HepG2 (cell line): ENCODE measurements around the gene ADI1. TPM values are rescaled to one million over a fixed set of nuclear protein-coding genes. Genes with fewer than 3 reads are reported as not detected.

ENCODE experiments used
- ATAC-seq: fragments of 200-7000 bp; cut with Tn5 transposase; 3 replicates; pipeline ENCODE4 v1.9.1; 2020; ENCODE audit warnings: mild to moderate bottlenecking, moderate library complexity
- BruUV-seq: library from RNA; stranded (reverse); fragments of 400-500 nt; replicated peaks from 2 replicates; lab custom pipeline; 2021; lab: Mats Ljungman, UMichigan
- CTCF ChIA-PET: fragments of 300-600 bp; formaldehyde crosslinking; extraction: SDS; loops from one replicate; lab custom pipeline; 2021; ENCODE audit warnings: low total read pairs, inconsistent platforms, low intra/inter-chr PET ratio; lab: Yijun Ruan, JAX
- POLR2A ChIA-PET: fragments of 350-600 bp; sonication (Branson Sonifier 250); formaldehyde crosslinking; loops from one replicate; lab custom pipeline; 2020; ENCODE audit warnings: antibody characterized with exemption, inconsistent platforms; lab: Yijun Ruan, JAX
- DNase-seq: peaks from one replicate; pipeline ENCODE4 v3.0.0-alpha.2; 2015; ENCODE audit warnings: low spot score
- FAIRE-seq: peaks from 3 replicates; lab custom pipeline; 2011; peaks lifted over from hg19 to GRCh38; lab: Jason Lieb, UNC
- H2AFZ ChIP-seq: one replicate; pipeline ENCODE4 v1.6.1; 2011; ENCODE audit warnings: low read length, inconsistent platforms
- H3K27ac ChIP-seq: fragments of 300-600 bp; 3 replicates; pipeline ENCODE4 v1.8.0; 2011; ENCODE audit warnings: mixed run types, mild to moderate bottlenecking, mixed read lengths, low read length, inconsistent platforms; ENCODE audit not compliant: insufficient read depth; ENCODE audit errors: extremely low read length
- H3K27me3 ChIP-seq, 2 experiments: fragments of 200-600 bp in 1 of 2; 2 replicates in 1 of 2; 3 replicates in 1 of 2; pipeline versions ENCODE4 v1.6.0 to v1.8.0; 2011; ENCODE audit warnings: low read length in 2 of 2, mild to moderate bottlenecking in 2 of 2, moderate library complexity in 2 of 2, inconsistent platforms in 1 of 2; ENCODE audit not compliant: insufficient read depth in 2 of 2, control insufficient read depth in 1 of 2
- H3K36me3 ChIP-seq, 2 experiments: fragments of 200-600 bp in 1 of 2; replicated peaks in 1 of 2; 2 replicates in 1 of 2; 3 replicates in 1 of 2; pipeline versions ENCODE4 v1.5.1 to v1.8.0; 2011; ENCODE audit warnings: low read length in 2 of 2, inconsistent platforms in 1 of 2; ENCODE audit not compliant: insufficient read depth in 2 of 2, control insufficient read depth in 1 of 2
- H3K4me1 ChIP-seq: 2 replicates; pipeline ENCODE4 v1.5.1; 2012; ENCODE audit warnings: low read length, inconsistent platforms; ENCODE audit not compliant: insufficient read depth
- H3K4me2 ChIP-seq: 2 replicates; pipeline ENCODE4 v1.6.0; 2011; ENCODE audit warnings: low read depth, low read length, inconsistent platforms
- H3K4me3 ChIP-seq, 3 experiments: fragments of 200-600 bp in 1 of 3; sonication (generic), shearing (Covaris generic) in 1 of 3; replicated peaks in 1 of 3; 2 replicates each; pipeline ENCODE4 v1.5.1; 2011 to 2016; ENCODE audit warnings: low read length in 3 of 3, inconsistent platforms in 2 of 3, low read depth in 2 of 3, mild to moderate bottlenecking in 2 of 3, control low read depth in 1 of 3, mixed read lengths in 1 of 3; ENCODE audit not compliant: insufficient read depth in 1 of 3
- H3K79me2 ChIP-seq: one replicate; pipeline ENCODE4 v1.6.1; 2011; ENCODE audit warnings: low read length, inconsistent platforms; ENCODE audit not compliant: insufficient read depth
- H3K9ac ChIP-seq: 2 replicates; pipeline ENCODE4 v1.6.0; 2011; ENCODE audit warnings: mild to moderate bottlenecking, low read depth, low read length, inconsistent platforms; ENCODE audit not compliant: insufficient read depth
- H3K9me3 ChIP-seq: 2 replicates; pipeline ENCODE4 v1.5.1; 2012; ENCODE audit warnings: mild to moderate bottlenecking, low read length
- H4K20me1 ChIP-seq: 2 replicates; pipeline ENCODE4 v1.6.0; 2011; ENCODE audit warnings: inconsistent platforms, mild to moderate bottlenecking, low read length, moderate library complexity; ENCODE audit not compliant: insufficient read depth
- ARNT ChIP-seq: fragments of 450-650 bp; IDR thresholded peaks from 2 replicates; pipeline ENCODE4 v1.6.1; 2017
- ATRX ChIP-seq: sonication (generic); formaldehyde crosslinking; IDR thresholded peaks from 2 replicates; pipeline ENCODE4 v1.4.0; 2020; ENCODE audit warnings: missing genetic modification reagents, borderline replicate concordance
- GABPA ChIP-seq, 2 experiments: IDR thresholded peaks; 2 replicates each; pipeline ENCODE4 v1.6.1; 2011 to 2016; ENCODE audit warnings: low read depth in 2 of 2, low read length in 1 of 2, missing biosample characterization in 1 of 2, missing genetic modification characterization in 1 of 2
- GTF2F1 ChIP-seq: fragments of 150-350 bp; IDR thresholded peaks from 2 replicates; pipeline ENCODE4 v1.6.1; 2014; ENCODE audit warnings: low read length
- HOXA7 ChIP-seq: sonication (generic); formaldehyde crosslinking; IDR thresholded peaks from 2 replicates; pipeline ENCODE4 v1.8.1; 2022; ENCODE audit warnings: mild to moderate bottlenecking, missing genetic modification reagents, moderate library complexity
- NONO ChIP-seq, 2 experiments: fragments of 450-650 bp in 1 of 2; sonication (generic) in 1 of 2; formaldehyde crosslinking in 1 of 2; IDR thresholded peaks in 1 of 2; conservative IDR thresholded peaks in 1 of 2; 2 replicates each; pipeline versions ENCODE4 v1.6.1 to v1.8.0; 2017 to 2022; ENCODE audit warnings: mild to moderate bottlenecking in 1 of 2, missing genetic modification reagents in 1 of 2, moderate library complexity in 1 of 2
- SIN3A ChIP-seq: IDR thresholded peaks from 2 replicates; pipeline ENCODE4 v1.6.1; 2011; ENCODE audit warnings: low read depth, mild to moderate bottlenecking, control low read depth, low read length, borderline replicate concordance
- YY1 ChIP-seq: IDR thresholded peaks from 2 replicates; pipeline ENCODE4 v1.6.1; 2011; ENCODE audit warnings: low read length, low read depth, moderate library complexity, mild to moderate bottlenecking; ENCODE audit not compliant: insufficient read depth, insufficient replicate concordance
- ZBTB38 ChIP-seq: sonication (generic); formaldehyde crosslinking; IDR thresholded peaks from 2 replicates; pipeline ENCODE4 v1.5.1; 2020; ENCODE audit warnings: mild to moderate bottlenecking, missing genetic modification reagents
- ZNF296 ChIP-seq: sonication (generic); formaldehyde crosslinking; conservative IDR thresholded peaks from 2 replicates; pipeline ENCODE4 v1.5.0; 2020; ENCODE audit warnings: mild to moderate bottlenecking, missing genetic modification reagents
- ZNF333 ChIP-seq: sonication (generic); formaldehyde crosslinking; IDR thresholded peaks from 2 replicates; pipeline ENCODE4 v1.4.0; 2020; ENCODE audit warnings: mild to moderate bottlenecking, missing genetic modification reagents, borderline replicate concordance
- ZNF430 ChIP-seq: sonication (generic); formaldehyde crosslinking; IDR thresholded peaks from 2 replicates; pipeline ENCODE4 v1.9.0; 2021; ENCODE audit warnings: mild to moderate bottlenecking, missing genetic modification reagents
- ZNF501 ChIP-seq: sonication (generic); formaldehyde crosslinking; IDR thresholded peaks from 2 replicates; pipeline ENCODE4 v1.5.1; 2020; ENCODE audit warnings: mild to moderate bottlenecking, moderate library complexity, missing genetic modification reagents
- ZNF782 ChIP-seq: sonication (generic); formaldehyde crosslinking; IDR thresholded peaks from 2 replicates; pipeline ENCODE4 v1.4.0; 2020; ENCODE audit warnings: missing genetic modification reagents, mild to moderate bottlenecking, borderline replicate concordance
- ZSCAN21 ChIP-seq: sonication (generic); formaldehyde crosslinking; IDR thresholded peaks from 2 replicates; pipeline ENCODE4 v1.8.0; 2022; ENCODE audit warnings: mild to moderate bottlenecking, missing genetic modification reagents, moderate library complexity, borderline replicate concordance
- WGBS: methylation state at CpG from one replicate; pipeline ENCODE4 v1.1.6; 2017; ENCODE audit warnings: low lambda C conversion rate; 5-methylcytosine and 5-hydroxymethylcytosine counted together
- in situ Hi-C: cut with HindIII; loops from 2 replicates; pipeline ENCODE4 v1.10.0; 2017; ENCODE audit warnings: low pct_unique_long_range_greater_than_20kb; ENCODE audit not compliant: extremely low pct_ligation_motif_present
- intact Hi-C: fragments of 100-400 bp; cut with micrococcal nuclease; formaldehyde crosslinking; loops from one replicate; pipeline ENCODE4 v1.10.0; 2022; ENCODE audit not compliant: unreplicated experiment
- polyA plus RNA-seq, 8 experiments: library from polyadenylated mRNA; depleted of rRNA in 3 of 8; stranded (reverse) in 7 of 8; unstranded in 1 of 8; fragments of >200 nt; fragmentation: Illumina TruSeq in 4 of 8; extraction: Trizol in 4 of 8; gene quantifications; 2 replicates each; pipeline versions ENCODE4 v1.2.1 to v1.2.3, GENCODE V29; 2011 to 2016; ENCODE audit warnings: low read depth in 4 of 8, missing spikeins in 1 of 8, mixed read lengths in 1 of 8; ENCODE audit not compliant: insufficient read depth in 1 of 8
- total RNA-seq, 5 experiments: library from RNA; depleted of rRNA; stranded (reverse); fragments of >200 nt; fragmentation: Illumina TruSeq; extraction: Trizol; gene quantifications; 2 replicates each; pipeline ENCODE4 v1.2.3, GENCODE V29; 2016; ENCODE audit warnings: low read depth in 1 of 5
- TF ChIP-seq, protein P1 (sequence below), 2 experiments: fragments of 450-650 bp in 1 of 2; sonication (generic) in 1 of 2; formaldehyde crosslinking; IDR thresholded peaks; 2 replicates each; pipeline versions ENCODE4 v1.5.0 to v1.8.0; 2020 to 2022; ENCODE audit warnings: mild to moderate bottlenecking in 1 of 2, missing genetic modification reagents in 1 of 2
- TF ChIP-seq, protein P2 (sequence below): IDR thresholded peaks from 2 replicates; pipeline ENCODE4 v1.6.1; 2016; ENCODE audit warnings: low read depth, borderline replicate concordance
- TF ChIP-seq, protein P3 (sequence below): sonication (generic); formaldehyde crosslinking; IDR thresholded peaks from 2 replicates; pipeline ENCODE4 v1.4.0; 2020; ENCODE audit warnings: missing genetic modification reagents, low read depth, mild to moderate bottlenecking, borderline replicate concordance
- TF ChIP-seq, protein P4 (sequence below): sonication (generic); formaldehyde crosslinking; IDR thresholded peaks from 2 replicates; pipeline ENCODE4 v1.4.0; 2020; ENCODE audit warnings: mild to moderate bottlenecking, missing genetic modification reagents, borderline replicate concordance

ADI1 gene
- total and polyA plus RNA-seq, 2 of the 13 experiments (the other 11 are each of a cell fraction or from before 2014, with no cell fraction given), result 28.7 to 123 TPM

DNA sequence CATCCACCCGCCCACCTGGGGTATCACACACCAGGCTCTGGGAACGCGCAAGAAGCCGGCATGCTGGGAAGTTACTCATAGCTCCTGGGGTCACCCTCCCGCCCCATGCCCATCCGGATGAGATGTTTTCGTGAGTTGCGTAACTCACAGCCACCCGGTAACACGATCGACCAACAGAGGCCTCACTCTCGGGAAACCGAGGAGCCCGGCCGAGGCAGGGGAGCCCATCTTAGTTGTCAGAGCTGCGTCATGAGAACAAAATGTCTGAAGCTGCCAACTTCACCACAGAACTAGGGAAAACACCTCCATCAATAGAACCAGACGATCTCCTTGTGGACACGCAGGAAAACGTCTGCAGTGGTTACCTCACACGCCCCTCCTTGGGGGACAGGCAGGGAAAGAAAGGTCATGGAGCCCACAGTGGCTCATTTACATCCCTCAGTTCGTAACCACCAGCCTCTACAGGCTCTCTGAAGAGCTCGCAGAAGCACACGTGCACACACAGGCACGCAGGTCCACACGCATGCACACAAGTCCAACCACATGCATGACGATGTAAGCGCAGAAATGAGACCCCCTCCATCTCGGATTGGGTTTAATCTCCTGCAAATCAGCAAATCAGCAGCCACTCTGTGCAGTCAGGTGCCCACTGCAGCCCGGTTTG lies 26.2 kb downstream of the ADI1 start:
- peak; percentile 39 for ATAC-seq
- POLR2A ChIA-PET, result interaction anchor here (1.1 to 5.1 kb wide), 15 partner anchors 12 to 115 kb away, joined by 3 to 43 read pairs (median 8); partner anchors contain the start of genes ADI1, EIPR1, RNASEH1 and TRAPPC12
- TF ChIP-seq, protein P1, sequence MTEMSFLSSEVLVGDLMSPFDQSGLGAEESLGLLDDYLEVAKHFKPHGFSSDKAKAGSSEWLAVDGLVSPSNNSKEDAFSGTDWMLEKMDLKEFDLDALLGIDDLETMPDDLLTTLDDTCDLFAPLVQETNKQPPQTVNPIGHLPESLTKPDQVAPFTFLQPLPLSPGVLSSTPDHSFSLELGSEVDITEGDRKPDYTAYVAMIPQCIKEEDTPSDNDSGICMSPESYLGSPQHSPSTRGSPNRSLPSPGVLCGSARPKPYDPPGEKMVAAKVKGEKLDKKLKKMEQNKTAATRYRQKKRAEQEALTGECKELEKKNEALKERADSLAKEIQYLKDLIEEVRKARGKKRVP (CRISPR knock-in tag; IDR thresholded peaks at IDR 0.05), result peak in 1 of 2 experiments; percentile 69; a peak in 2 of 4 replicates
- TF ChIP-seq ZNF333 (CRISPR knock-in tag) (0 out of 2 replicates have a peak, but pooled peaks have one; percentile 4), ZBTB38 (CRISPR knock-in tag) (peak; percentile 87), ATRX (no peak), HOXA7 (no peak), SIN3A (peak; percentile 87; the same call in 1 of the 2 replicates), ZNF430 (peak; percentile 32; the same call in 1 of the 2 replicates), ZNF296 (CRISPR knock-in tag) (no peak; the same call in 1 of the 2 replicates), NONO (IDR thresholded peaks at IDR 0.05) (no peak), NONO (CRISPR knock-in tag; conservative IDR thresholded peaks at IDR 0.05) (peak; percentile 23; the same call in 1 of the 2 replicates), ZNF501 (CRISPR knock-in tag) (peak; percentile 90), GABPA (IDR thresholded peaks at IDR 0.05; ENCODE audit: low read depth, low read length) (no peak), GABPA (CRISPR knock-in tag; IDR thresholded peaks at IDR 0.05; ENCODE audit: low read depth) (peak; percentile 25; the same call in 1 of the 2 replicates), ZNF782 (peak; percentile 63; the same call in 1 of the 2 replicates), YY1 (peak; percentile 87), ARNT (no peak), ZSCAN21 (peak; percentile 62; the same call in 1 of the 2 replicates), GTF2F1 (no peak)
- TF ChIP-seq, protein P2, sequence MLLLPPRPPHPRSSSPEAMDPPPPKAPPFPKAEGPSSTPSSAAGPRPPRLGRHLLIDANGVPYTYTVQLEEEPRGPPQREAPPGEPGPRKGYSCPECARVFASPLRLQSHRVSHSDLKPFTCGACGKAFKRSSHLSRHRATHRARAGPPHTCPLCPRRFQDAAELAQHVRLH (CRISPR knock-in tag), result peak; percentile 38; the same call in 1 of the 2 replicates
- TF ChIP-seq, protein P3, sequence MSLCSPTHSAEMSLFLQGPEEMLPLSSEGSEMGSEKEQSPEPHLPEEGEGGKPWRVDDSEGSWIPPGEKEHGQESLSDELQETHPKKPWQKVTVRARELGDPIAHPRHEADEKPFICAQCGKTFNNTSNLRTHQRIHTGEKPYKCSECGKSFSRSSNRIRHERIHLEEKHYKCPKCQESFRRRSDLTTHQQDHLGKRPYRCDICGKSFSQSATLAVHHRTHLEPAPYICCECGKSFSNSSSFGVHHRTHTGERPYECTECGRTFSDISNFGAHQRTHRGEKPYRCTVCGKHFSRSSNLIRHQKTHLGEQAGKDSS (CRISPR knock-in tag), result peak; percentile 39; the same call in 1 of the 2 replicates
- TF ChIP-seq, protein P4, sequence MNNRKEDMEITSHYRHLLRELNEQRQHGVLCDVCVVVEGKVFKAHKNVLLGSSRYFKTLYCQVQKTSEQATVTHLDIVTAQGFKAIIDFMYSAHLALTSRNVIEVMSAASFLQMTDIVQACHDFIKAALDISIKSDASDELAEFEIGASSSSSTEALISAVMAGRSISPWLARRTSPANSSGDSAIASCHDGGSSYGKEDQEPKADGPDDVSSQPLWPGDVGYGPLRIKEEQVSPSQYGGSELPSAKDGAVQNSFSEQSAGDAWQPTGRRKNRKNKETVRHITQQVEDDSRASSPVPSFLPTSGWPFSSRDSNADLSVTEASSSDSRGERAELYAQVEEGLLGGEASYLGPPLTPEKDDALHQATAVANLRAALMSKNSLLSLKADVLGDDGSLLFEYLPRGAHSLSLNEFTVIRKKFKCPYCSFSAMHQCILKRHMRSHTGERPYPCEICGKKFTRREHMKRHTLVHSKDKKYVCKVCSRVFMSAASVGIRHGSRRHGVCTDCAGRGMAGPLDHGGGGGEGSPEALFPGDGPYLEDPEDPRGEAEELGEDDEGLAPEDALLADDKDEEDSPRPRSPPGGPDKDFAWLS (CRISPR knock-in tag), result no peak; the same call in 1 of the 2 replicates

More for the DNA sequence above, 26.2 kb downstream of the ADI1 start:
- no TSS peak for BruUV-seq
- Histone ChIP-seq H3K9me3 (no peaks in the 10 kb centered on the region), H3K9ac (peak overlapping the region; percentile 64), H3K36me3 (peaks cover 3 to 14% of the 10 kb centered on the region in 2 experiments; a peak in 3 of 5 replicates), H3K27ac (peak overlapping the region; percentile 28), H4K20me1 (no peaks in the 10 kb centered on the region), H3K4me3 (peak overlapping the region; percentile 39 to 70 (median 57)), H2AFZ (peak overlapping the region; percentile 79), H3K4me1 (peaks cover 66% of the 10 kb centered on the region), H3K79me2 (no peaks in the 10 kb centered on the region), H3K4me2 (peak overlapping the region; percentile 99), H3K27me3 (no peaks in the 10 kb centered on the region)
- FAIRE-seq, result peak; percentile 15
- WGBS, result 26% methylated on average over 28 of the region's 29 CpGs
- CTCF ChIA-PET, result no interaction called here
- in situ Hi-C loops (no loop called here), intact Hi-C loops (loop anchor here (1.0 to 2.0 kb wide), 2 partner anchors 26 to 43 kb away; no protein-coding TSS in a partner anchor)
- DNase-seq, result peak; percentile 64
